Measurements from ENCODE around the gene ADGRD2. TPM values are rescaled to one million over a fixed set of nuclear protein-coding genes. Genes with fewer than 3 reads are reported as not detected.
A peak's percentile ranks its signal among the peaks of the same experiment; 100 is the strongest.

Gene ADGRD2
- polyA plus RNA-seq, 2 of the 4 experiments (the other 2 are of a cell fraction) = not detected

DNA sequence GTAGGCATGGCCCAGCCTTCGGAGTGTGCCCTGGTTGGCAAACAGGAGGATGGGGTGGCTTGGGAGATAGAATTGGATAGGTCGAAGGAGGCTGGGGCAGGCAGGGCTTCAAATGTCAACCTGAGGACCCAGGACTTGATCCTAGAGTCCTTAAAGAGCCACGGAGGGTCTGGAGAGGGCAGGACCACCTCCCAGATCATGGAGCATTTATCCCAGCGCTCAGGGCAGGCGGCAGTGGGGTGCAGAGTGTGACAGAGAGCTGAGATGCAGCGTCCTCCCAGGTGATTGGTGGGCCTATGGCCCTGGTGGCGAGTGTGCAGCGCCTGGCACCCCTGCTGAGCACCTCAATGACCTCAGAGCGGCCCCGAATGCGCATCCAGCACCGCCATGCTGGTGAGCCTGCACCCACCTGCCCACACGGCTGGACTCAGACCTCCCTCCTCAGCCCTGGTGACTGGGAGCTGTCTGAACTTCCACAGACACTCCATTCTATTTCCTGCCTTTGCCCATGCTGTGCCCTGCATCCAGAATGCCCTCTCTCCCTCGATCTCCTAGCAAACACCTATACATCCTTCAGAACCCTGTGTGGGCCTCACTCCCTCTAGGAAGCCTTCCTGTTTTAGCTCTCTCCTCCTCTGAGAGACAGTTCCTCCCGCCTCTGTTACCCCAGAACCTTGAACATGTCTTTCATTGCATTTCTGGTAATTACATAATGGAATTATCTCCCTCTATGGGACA lies 6.3 kb downstream of the ADGRD2 start:
- H3K27ac ChIP-seq = no peak overlapping the region
- POLR2A ChIA-PET = no interaction called here
- DNase-seq (ENCODE audit: low read depth in 1 of 2, low spot score in 1 of 2) (no peak), FAIRE-seq (no peak), ATAC-seq (peak in 1 of 2 experiments; percentile 11; a peak in 1 of 6 replicates)
- 0 out of 3 replicates have a peak, but pooled peaks cover 2% of the 10 kb centered on the region for H3K9me3 ChIP-seq
- TF ChIP-seq, protein P1, sequence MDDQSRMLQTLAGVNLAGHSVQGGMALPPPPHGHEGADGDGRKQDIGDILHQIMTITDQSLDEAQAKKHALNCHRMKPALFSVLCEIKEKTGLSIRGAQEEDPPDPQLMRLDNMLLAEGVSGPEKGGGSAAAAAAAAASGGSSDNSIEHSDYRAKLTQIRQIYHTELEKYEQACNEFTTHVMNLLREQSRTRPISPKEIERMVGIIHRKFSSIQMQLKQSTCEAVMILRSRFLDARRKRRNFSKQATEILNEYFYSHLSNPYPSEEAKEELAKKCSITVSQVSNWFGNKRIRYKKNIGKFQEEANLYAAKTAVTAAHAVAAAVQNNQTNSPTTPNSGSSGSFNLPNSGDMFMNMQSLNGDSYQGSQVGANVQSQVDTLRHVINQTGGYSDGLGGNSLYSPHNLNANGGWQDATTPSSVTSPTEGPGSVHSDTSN (IDR thresholded peaks at IDR 0.05) = no peak
- TF ChIP-seq, protein P2, sequence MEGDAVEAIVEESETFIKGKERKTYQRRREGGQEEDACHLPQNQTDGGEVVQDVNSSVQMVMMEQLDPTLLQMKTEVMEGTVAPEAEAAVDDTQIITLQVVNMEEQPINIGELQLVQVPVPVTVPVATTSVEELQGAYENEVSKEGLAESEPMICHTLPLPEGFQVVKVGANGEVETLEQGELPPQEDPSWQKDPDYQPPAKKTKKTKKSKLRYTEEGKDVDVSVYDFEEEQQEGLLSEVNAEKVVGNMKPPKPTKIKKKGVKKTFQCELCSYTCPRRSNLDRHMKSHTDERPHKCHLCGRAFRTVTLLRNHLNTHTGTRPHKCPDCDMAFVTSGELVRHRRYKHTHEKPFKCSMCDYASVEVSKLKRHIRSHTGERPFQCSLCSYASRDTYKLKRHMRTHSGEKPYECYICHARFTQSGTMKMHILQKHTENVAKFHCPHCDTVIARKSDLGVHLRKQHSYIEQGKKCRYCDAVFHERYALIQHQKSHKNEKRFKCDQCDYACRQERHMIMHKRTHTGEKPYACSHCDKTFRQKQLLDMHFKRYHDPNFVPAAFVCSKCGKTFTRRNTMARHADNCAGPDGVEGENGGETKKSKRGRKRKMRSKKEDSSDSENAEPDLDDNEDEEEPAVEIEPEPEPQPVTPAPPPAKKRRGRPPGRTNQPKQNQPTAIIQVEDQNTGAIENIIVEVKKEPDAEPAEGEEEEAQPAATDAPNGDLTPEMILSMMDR (IDR thresholded peaks at IDR 0.05) = no peak
- TF ChIP-seq TP53 (CRISPR knock-in tag; IDR thresholded peaks at IDR 0.05) = no peak
- no peak for TF ChIP-seq RFX5 (IDR thresholded peaks at IDR 0.05)
- TF ChIP-seq HOXA7 (CRISPR knock-in tag; IDR thresholded peaks at IDR 0.05) = no peak
- TF ChIP-seq, protein P3, sequence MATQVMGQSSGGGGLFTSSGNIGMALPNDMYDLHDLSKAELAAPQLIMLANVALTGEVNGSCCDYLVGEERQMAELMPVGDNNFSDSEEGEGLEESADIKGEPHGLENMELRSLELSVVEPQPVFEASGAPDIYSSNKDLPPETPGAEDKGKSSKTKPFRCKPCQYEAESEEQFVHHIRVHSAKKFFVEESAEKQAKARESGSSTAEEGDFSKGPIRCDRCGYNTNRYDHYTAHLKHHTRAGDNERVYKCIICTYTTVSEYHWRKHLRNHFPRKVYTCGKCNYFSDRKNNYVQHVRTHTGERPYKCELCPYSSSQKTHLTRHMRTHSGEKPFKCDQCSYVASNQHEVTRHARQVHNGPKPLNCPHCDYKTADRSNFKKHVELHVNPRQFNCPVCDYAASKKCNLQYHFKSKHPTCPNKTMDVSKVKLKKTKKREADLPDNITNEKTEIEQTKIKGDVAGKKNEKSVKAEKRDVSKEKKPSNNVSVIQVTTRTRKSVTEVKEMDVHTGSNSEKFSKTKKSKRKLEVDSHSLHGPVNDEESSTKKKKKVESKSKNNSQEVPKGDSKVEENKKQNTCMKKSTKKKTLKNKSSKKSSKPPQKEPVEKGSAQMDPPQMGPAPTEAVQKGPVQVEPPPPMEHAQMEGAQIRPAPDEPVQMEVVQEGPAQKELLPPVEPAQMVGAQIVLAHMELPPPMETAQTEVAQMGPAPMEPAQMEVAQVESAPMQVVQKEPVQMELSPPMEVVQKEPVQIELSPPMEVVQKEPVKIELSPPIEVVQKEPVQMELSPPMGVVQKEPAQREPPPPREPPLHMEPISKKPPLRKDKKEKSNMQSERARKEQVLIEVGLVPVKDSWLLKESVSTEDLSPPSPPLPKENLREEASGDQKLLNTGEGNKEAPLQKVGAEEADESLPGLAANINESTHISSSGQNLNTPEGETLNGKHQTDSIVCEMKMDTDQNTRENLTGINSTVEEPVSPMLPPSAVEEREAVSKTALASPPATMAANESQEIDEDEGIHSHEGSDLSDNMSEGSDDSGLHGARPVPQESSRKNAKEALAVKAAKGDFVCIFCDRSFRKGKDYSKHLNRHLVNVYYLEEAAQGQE (IDR thresholded peaks at IDR 0.05) = no peak
- no peak overlapping the region for H3K4me3 ChIP-seq
- no peak overlapping the region for H3K4me2 ChIP-seq
- 70% methylated on average over 15 of the region's 15 CpGs for WGBS (ENCODE audit: missing lambda C conversion rate)
- H3K4me1 ChIP-seq = peaks cover 7% of the 10 kb centered on the region; the same call in 2 of the 3 replicates
- CTCF ChIA-PET = interaction anchor here (0.9 to 2.2 kb wide), 5 partner anchors 11 to 37 kb away, joined by 3 to 6 read pairs (median 4); no protein-coding TSS in a partner anchor

DNA sequence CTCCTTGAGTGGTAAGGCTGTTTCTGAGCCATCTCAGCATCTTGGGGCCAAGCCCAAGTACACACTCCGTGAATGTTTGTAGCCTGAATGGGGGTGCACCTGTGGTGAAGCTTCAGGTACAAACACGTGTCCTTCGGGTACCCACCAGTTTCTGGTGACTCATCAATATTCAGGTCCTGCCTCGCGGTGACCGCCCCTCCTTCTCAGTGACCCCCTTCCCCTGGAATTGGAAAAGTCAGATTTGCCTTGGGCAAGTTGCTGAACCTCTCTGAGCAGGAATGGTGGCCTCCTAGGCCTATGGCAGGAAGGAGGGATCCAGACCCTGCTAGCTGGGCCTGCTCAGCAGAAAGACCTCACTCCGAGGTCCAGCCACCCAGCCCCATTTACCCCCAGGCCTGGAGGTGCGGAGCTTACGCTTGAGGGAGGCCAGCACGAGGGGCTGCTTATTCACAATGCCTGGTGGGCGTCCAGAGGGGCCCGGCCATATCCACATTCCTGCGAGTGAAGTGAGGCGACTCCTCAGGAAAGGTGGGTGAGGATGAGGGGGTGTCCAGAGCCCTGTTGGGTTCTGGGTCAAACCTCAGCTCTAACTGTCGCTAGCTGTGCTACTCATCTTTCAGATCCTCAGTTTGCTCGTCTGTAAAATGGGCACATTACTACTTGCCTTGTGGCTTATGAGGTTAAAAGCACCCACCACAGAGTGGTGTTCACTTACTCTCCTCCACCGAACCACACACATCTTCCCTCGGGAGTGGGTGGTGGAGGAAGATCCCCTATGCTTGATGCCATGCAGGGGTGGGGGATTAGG lies 7.0 kb downstream of the ADGRD2 start:
- no peak for ATAC-seq
- CTCF ChIA-PET = interaction anchor here (0.9 to 2.2 kb wide), 5 partner anchors 12 to 38 kb away, joined by 3 to 6 read pairs (median 4); no protein-coding TSS in a partner anchor

DNA sequence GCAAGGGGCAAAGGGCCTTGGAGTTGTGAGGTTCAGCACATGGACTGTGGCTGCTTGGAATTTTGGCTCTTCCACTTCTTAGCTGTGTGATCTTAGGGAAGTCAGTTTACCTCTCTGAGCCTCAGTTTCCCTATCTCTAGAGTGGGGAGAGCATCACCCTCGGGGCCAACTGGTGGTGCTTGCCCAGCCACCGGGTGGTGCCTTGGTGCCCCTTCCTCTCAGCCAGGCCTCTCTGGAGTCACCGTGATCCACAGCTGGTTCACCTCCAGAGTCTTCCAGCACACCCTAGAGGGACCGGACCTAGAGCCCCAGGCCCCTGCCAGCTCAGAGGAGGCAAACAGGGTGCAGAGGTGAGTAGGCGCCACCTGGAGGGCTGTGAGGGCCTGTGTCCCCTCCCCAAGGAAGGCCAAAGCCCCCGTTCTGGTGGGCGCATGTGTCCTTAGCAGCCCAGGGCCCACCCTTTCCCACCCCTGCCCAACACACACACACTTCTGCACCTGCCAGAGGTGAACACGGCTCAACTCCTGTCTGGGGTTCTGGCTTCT lies 7.7 kb downstream of the ADGRD2 start:
- ATAC-seq (no peak), FAIRE-seq (no peak), DNase-seq (ENCODE audit: low read depth in 1 of 2, low spot score in 1 of 2) (no peak)
- WGBS (ENCODE audit: missing lambda C conversion rate) = 64% methylated on average over 7 of the region's 8 CpGs
- Histone ChIP-seq H3K27ac (no peak overlapping the region), H3K9me3 (peaks cover 6% of the 10 kb centered on the region; the same call in 1 of the 3 replicates), H3K4me3 (no peak overlapping the region), H3K4me2 (no peak overlapping the region), H3K4me1 (peaks cover 2% of the 10 kb centered on the region; the same call in 2 of the 3 replicates)
- POLR2A ChIA-PET = no interaction called here
- CTCF ChIA-PET = interaction anchor here (1.1 to 2.2 kb wide), 3 partner anchors 13 to 37 kb away, joined by 3 to 6 read pairs (median 4); no protein-coding TSS in a partner anchor
- TF ChIP-seq CBX2 (IDR thresholded peaks at IDR 0.05; ENCODE audit: borderline replicate concordance, low read depth) (no peak), SREBF2 (IDR thresholded peaks at IDR 0.05) (no peak), MYC (IDR thresholded peaks at IDR 0.05; ENCODE audit: borderline replicate concordance, low read length) (no peak), POLR2A (IDR thresholded peaks at IDR 0.05; ENCODE audit: low read length) (no peak), EHF (CRISPR knock-in tag; IDR thresholded peaks at IDR 0.05) (no peak), ZSCAN20 (CRISPR knock-in tag; IDR thresholded peaks at IDR 0.05) (no peak), RARB (CRISPR knock-in tag; IDR thresholded peaks at IDR 0.05) (no peak), ZNF302 (CRISPR knock-in tag; IDR thresholded peaks at IDR 0.05) (no peak), EHMT2 (IDR thresholded peaks at IDR 0.05; ENCODE audit: low read depth) (no peak)
- TF ChIP-seq, protein P4, sequence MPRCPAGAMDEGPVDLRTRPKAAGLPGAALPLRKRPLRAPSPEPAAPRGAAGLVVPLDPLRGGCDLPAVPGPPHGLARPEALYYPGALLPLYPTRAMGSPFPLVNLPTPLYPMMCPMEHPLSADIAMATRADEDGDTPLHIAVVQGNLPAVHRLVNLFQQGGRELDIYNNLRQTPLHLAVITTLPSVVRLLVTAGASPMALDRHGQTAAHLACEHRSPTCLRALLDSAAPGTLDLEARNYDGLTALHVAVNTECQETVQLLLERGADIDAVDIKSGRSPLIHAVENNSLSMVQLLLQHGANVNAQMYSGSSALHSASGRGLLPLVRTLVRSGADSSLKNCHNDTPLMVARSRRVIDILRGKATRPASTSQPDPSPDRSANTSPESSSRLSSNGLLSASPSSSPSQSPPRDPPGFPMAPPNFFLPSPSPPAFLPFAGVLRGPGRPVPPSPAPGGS (IDR thresholded peaks at IDR 0.05) = no peak

More for the DNA sequence above, 7.0 kb downstream of the ADGRD2 start:
- peaks cover 6% of the 10 kb centered on the region; the same call in 1 of the 3 replicates for H3K9me3 ChIP-seq
- FAIRE-seq (no peak), DNase-seq (ENCODE audit: low read depth in 1 of 2, low spot score in 1 of 2) (no peak)
- H3K4me3 ChIP-seq = no peak overlapping the region
- peaks cover 7% of the 10 kb centered on the region; the same call in 2 of the 3 replicates for H3K4me1 ChIP-seq
- WGBS (ENCODE audit: missing lambda C conversion rate) = 83% methylated on average over 18 of the region's 18 CpGs
- no peak overlapping the region for H3K4me2 ChIP-seq
- no peak for TF ChIP-seq TFCP2L1 (CRISPR knock-in tag; IDR thresholded peaks at IDR 0.05)
- peak; percentile 47 for TF ChIP-seq NFE2L2 (conservative IDR thresholded peaks at IDR 0.05; ENCODE audit: low read length)
- peak; percentile 69 for TF ChIP-seq MAFK (IDR thresholded peaks at IDR 0.05; ENCODE audit: partially characterized antibody)
- no peak for TF ChIP-seq FOSL2 (IDR thresholded peaks at IDR 0.05)
- peak; percentile 39; the same call in 1 of the 2 replicates for TF ChIP-seq FOSL2 (CRISPR knock-in tag; IDR thresholded peaks at IDR 0.05)
- TF ChIP-seq NR3C1 (IDR thresholded peaks at IDR 0.05) = no peak
- TF ChIP-seq KDM1A (IDR thresholded peaks at IDR 0.05; ENCODE audit: low read depth) = no peak
- POLR2A ChIA-PET = no interaction called here
- no peak overlapping the region for H3K27ac ChIP-seq
